Thoracic aorta (tissue), 2 donors: ENCODE results near the gene SSRP1. TPM values are rescaled to one million over a fixed set of nuclear protein-coding genes. Genes with fewer than 3 reads are reported as not detected.
"Not testable (repeated sequence)": the region's sequence is repeated elsewhere in the genome, so short reads cannot be mapped to it uniquely, and the experiment has no call there.

Experiments used
- ATAC-seq: fragments of 150-250 bp; one replicate; pipeline ENCODE4 v1.8.0; 2017; ENCODE audit warnings: low read depth; ENCODE audit not compliant: insufficient number of reproducible peaks, low FRiP score
- DNase-seq: peaks from one replicate; pipeline ENCODE4 v3.0.0-alpha.2; 2020; ENCODE audit warnings: low spot score
- H3K27ac ChIP-seq, 2 donors: fragments of 200-600 bp; sonication (generic); 1 replicate in 1 of 2; 2 replicates in 1 of 2; pipeline ENCODE4 v1.5.1; 2016; ENCODE audit warnings: mild to moderate bottlenecking in 2 of 2, moderate library complexity in 2 of 2
- H3K27me3 ChIP-seq: fragments of 200-600 bp; sonication (generic); replicated peaks from 2 replicates; pipeline ENCODE4 v1.6.0; 2016; ENCODE audit warnings: mild to moderate bottlenecking; ENCODE audit not compliant: insufficient read depth
- H3K36me3 ChIP-seq: fragments of 200-600 bp; sonication (generic); one replicate; pipeline ENCODE4 v1.5.1; 2016
- H3K4me1 ChIP-seq, 2 donors: fragments of 200-600 bp; sonication (generic); 1 replicate in 1 of 2; 2 replicates in 1 of 2; pipeline versions ENCODE4 v1.5.1 to v1.6.0; 2016; ENCODE audit warnings: low read depth in 2 of 2, mild to moderate bottlenecking in 1 of 2; ENCODE audit not compliant: control insufficient read depth in 1 of 2
- H3K4me3 ChIP-seq: fragments of 200-600 bp; sonication (generic); 2 replicates; pipeline ENCODE4 v1.5.1; 2016; ENCODE audit warnings: mild to moderate bottlenecking
- H3K9me3 ChIP-seq: fragments of 200-600 bp; sonication (generic); 2 replicates; pipeline ENCODE4 v1.5.1; 2016
- total RNA-seq, 2 donors: library from RNA; depleted of rRNA; stranded (reverse); fragments of >200 nt; gene quantifications; one replicate each; pipeline versions ENCODE4 v1.1.0 to v1.2.3, GENCODE V29; 2016
- TF ChIP-seq, protein P1 (sequence below): fragments of 200-600 bp; sonication (generic); IDR thresholded peaks from one replicate; pipeline ENCODE4 v1.5.1; 2019; ENCODE audit warnings: antibody characterized with exemption

Gene SSRP1
- total RNA-seq, 2 donors from 2014 or later, result 42.0 to 51.4 TPM

DNA sequence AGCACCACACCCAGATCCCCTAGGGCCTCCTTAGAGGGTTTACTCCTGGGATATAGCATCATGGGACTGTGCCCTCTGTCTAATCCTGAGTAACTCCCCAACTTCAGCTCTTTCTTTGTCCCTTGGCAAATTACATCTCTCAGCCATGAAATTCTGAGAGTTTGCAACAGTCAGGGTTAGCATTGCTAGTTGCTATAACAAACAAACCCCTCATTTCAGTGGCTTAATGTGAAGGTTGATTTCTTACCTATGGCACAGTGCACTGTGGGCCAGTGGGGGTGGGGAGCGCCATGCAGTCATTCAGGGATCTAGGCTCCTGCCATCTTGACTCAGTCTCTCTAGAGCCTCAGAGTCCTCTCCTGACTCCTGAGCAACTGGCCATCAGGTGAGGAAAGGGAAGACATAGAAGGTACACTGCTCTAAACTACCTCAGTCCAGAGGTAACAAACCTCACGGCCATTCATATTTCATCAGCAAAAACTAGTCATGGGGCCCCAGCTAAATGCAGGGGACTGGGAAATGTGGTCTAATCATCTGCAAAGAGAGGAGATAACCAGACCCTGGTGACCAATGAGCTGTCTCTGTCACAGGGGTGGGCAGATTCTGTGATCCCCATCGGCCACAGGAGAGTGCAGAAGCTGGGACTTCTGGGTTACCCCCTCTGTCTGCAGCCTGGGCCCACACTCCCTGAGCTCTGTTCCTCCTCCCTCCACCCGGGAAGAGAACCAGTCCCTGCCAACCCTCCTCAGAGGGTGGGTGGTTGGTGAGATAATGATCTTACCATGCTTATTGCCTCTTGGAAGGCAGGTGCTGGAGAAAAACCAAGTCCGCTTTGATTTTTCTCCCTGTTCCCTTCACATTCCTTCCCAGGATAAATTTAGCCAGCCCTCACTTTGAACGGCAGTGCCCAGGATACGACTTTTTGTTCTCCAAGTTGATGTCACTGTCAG, 27.7 kb upstream of the SSRP1 start:
- TF ChIP-seq, protein P1, sequence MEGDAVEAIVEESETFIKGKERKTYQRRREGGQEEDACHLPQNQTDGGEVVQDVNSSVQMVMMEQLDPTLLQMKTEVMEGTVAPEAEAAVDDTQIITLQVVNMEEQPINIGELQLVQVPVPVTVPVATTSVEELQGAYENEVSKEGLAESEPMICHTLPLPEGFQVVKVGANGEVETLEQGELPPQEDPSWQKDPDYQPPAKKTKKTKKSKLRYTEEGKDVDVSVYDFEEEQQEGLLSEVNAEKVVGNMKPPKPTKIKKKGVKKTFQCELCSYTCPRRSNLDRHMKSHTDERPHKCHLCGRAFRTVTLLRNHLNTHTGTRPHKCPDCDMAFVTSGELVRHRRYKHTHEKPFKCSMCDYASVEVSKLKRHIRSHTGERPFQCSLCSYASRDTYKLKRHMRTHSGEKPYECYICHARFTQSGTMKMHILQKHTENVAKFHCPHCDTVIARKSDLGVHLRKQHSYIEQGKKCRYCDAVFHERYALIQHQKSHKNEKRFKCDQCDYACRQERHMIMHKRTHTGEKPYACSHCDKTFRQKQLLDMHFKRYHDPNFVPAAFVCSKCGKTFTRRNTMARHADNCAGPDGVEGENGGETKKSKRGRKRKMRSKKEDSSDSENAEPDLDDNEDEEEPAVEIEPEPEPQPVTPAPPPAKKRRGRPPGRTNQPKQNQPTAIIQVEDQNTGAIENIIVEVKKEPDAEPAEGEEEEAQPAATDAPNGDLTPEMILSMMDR, result no peak
- ATAC-seq, result no peak
- Histone ChIP-seq H3K36me3 (no peaks in the 10 kb centered on the region), H3K27me3 (no peaks in the 10 kb centered on the region), H3K9me3 (no peaks in the 10 kb centered on the region), H3K4me1 (no peaks in the 10 kb centered on the region), H3K4me3 (no peak overlapping the region), H3K27ac (no peak overlapping the region)
- DNase-seq, result no peak

DNA sequence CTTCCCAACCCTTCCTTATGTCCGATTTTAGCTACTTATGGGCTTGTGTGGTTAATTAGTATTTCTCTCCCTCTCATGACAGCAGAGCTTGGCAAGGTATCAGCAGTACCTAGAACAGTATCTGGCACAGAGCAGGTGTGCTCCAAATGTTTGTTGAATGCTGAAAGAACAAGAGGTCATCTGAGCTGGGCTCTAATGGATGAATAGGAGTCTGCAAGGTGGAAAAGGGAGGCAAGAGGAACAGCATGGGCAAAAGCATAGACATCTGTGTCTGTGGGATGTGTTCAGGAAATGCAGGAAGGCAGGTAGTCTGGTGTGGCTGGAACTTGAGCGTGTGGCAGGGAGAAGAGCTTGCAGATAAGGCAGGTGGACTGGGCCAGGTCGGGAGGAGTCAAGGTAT, 26.2 kb upstream of the SSRP1 start:
- TF ChIP-seq, protein P1, result no peak
- Histone ChIP-seq H3K4me3 (no peak overlapping the region), H3K36me3 (no peaks in the 10 kb centered on the region), H3K4me1 (no peaks in the 10 kb centered on the region), H3K9me3 (no peaks in the 10 kb centered on the region), H3K27ac (no peak overlapping the region), H3K27me3 (no peaks in the 10 kb centered on the region)
- no peak for DNase-seq
- no peak for ATAC-seq

DNA sequence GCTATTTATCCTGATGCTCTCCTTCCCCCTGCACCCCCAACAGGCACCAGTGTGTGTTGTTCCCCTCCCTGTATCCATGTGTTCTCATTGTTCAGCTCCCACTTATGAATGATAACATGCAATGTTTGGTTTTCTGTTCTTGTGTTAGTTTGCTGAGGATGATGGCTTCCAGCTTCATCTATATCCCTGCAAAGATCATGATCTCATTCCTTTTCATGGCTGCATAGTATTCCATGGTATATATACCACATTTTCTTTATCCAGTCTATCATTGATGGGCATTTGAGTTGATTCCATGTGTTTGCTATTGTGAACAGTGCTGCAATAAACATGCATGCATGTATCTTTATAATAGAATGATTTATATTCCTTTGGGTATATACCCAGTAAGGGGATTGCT, 25.7 kb upstream of the SSRP1 start:
- H3K4me1 ChIP-seq, H3K4me3 ChIP-seq, ATAC-seq, H3K27me3 ChIP-seq, H3K36me3 ChIP-seq, H3K9me3 ChIP-seq, DNase-seq, H3K27ac ChIP-seq: not testable (repeated sequence)

DNA sequence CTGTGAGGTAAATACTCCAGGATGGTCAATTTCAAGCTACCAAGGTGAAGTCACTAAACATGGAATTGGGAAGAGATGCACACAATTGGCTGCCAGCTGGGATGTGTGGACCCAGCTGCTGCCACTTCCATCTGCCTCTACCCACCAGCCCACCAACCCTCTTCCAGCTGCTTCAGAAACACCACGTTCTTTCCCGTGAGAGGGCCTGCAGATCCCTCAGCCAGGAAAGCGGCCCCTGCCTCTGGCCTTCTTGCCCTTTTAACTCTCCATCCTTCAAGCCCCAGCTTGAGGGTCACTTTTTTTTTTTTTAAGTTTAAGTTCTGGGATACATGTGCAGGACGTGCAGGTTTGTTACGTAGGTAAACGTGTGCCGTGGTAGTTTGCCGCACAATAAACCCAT, 25.3 kb upstream of the SSRP1 start:
- no peak overlapping the region for H3K4me3 ChIP-seq
- no peak overlapping the region for H3K27ac ChIP-seq
- H3K36me3 ChIP-seq, result no peaks in the 10 kb centered on the region
- H3K27me3 ChIP-seq, result no peaks in the 10 kb centered on the region
- DNase-seq (no peak), ATAC-seq (no peak)
- TF ChIP-seq, protein P1, result no peak
- H3K9me3 ChIP-seq, result no peaks in the 10 kb centered on the region
- no peaks in the 10 kb centered on the region for H3K4me1 ChIP-seq

DNA sequence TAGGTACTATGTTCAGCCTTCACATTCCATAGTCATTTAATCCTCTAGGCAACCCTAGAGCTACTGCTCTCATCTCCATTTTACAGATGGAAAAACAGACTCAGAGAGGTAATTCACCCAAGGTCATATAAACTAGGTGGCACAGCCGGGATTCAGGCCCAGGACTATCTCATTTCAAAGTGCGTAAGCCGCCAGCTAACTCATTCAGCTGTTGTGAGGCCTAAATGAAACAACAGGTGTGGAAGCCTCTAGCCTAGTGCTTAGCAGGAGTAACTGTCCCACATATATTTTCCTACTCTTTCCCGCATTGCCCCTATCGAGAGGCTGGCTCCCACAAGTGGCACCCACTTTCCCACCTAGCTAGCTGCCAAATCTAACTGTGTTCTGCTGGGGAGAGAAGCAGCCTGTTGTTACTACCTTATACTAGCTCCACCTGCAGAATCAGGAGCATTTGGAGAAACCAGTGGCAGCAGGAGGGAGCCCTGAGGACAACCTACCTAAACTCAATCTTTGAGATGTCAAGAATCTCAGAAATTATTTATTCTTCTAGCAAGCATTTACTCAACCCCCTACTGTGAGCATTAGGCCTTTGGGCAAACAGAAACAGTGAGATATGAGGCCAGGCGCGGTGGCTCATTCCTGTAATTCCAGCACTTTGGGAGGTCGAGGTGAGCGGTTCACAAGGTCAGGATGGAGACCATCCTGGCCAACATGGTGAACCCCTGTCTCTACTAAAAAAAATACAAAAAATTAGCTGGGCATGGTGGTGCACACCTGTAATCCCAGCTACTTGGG, 24.4 kb upstream of the SSRP1 start:
- H3K4me1 ChIP-seq, result no peaks in the 10 kb centered on the region
- no peak overlapping the region for H3K4me3 ChIP-seq
- no peaks in the 10 kb centered on the region for H3K27me3 ChIP-seq
- TF ChIP-seq, protein P1, result no peak
- no peak for ATAC-seq
- no peak for DNase-seq
- no peaks in the 10 kb centered on the region for H3K9me3 ChIP-seq
- H3K36me3 ChIP-seq, result no peaks in the 10 kb centered on the region
- H3K27ac ChIP-seq, result no peak overlapping the region
